ENCODE data around the gene VANGL1.

VANGL1 gene

DNA sequence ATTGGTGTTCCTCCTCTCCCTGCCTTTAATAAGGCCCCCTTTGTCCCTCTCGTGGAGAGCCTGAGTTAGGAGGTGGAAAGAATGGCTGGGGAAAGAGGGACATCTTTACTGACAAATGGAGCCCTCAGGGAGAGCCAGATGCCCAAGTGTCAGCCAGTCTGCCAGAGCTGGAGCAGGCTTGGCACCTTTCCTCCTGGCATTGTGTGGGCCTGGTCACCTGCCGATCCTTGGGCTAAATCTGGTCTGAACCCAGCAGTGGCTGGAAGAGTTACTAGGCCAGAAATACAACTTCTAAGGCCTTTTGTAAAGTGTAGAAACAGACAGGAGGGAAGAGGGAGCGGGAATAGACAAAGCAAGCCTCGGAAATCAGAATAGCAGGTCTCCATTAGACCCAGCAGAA lies 24.9 kb downstream of the VANGL1 start:
- no peak for DNase-seq (ENCODE audit: low read depth in 3 of 3, low spot score in 1 of 3)

DNA sequence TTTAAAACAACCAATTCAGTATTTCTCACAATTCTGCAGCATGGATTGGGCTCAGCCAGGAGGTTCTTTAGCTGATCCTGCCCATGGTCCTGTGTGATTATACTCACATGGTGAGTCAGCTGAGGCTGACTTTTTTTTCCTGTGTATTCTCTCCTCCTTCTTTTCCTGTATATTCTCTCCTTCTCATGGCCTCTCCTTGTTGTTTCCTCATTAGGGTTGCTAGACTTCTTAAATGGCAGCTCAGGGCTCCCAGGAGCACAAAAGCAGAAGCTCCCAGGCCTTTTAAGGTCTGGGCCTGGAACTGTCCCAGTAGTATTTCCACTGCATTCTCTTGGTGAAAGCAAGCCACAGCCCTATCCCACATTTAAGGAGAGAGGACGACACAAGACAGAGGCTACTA lies 26.8 kb downstream of the VANGL1 start:
- no peak for DNase-seq (ENCODE audit: low read depth in 3 of 3, low spot score in 1 of 3)

DNA sequence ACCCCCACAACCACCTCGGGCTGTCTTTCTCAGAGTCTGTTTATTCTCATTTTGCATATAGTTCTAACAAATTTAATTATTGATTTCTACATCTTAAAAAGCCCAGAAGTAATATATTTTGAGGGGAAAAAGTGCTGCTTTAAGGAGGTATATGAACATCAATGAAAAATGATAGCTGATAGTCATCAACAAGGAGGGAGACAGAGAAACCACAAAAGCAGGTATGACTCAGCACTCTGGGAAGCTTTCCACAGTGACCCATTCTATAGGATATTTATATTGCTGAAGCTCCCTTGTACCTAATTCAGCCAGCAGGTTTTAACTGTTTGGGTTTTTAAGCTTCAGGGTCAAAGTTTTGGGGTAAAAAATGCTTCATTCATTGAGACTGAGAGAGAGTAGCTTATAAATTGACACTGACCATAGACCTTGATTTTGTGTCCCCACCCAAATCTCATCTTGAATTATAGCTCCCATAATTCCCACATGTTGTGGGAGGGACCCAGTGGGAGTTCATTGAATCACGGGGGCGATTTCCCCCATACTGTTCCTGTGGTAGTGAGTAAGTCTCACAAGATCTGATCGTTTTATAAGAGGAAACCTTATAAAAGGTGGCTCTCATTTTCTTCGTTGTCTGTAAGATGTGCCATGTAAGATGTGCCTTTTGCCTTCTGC lies 27.4 kb downstream of the VANGL1 start:
- no peak for DNase-seq (ENCODE audit: low read depth in 3 of 3, low spot score in 1 of 3)

DNA sequence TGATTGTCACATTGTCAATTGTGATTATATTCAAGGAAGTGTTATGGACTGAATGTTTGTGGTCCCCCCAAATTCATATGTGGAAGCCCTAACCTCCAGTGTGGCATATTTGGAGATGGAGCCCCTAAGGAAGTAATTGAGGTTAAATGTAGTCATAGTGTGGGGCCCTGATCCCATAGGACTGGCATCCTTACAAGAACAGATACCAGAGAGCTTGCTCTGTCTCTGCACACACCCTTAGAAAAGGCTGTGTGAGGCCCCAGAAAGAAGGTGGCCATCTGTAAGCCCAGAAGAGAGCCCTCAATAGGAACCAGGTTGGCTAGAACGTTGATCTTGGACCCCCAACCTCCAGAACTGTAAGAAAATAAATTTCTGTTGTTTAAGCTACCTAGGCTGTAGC lies 28.1 kb downstream of the VANGL1 start:
- no peak for DNase-seq (ENCODE audit: low read depth in 3 of 3, low spot score in 1 of 3)

DNA sequence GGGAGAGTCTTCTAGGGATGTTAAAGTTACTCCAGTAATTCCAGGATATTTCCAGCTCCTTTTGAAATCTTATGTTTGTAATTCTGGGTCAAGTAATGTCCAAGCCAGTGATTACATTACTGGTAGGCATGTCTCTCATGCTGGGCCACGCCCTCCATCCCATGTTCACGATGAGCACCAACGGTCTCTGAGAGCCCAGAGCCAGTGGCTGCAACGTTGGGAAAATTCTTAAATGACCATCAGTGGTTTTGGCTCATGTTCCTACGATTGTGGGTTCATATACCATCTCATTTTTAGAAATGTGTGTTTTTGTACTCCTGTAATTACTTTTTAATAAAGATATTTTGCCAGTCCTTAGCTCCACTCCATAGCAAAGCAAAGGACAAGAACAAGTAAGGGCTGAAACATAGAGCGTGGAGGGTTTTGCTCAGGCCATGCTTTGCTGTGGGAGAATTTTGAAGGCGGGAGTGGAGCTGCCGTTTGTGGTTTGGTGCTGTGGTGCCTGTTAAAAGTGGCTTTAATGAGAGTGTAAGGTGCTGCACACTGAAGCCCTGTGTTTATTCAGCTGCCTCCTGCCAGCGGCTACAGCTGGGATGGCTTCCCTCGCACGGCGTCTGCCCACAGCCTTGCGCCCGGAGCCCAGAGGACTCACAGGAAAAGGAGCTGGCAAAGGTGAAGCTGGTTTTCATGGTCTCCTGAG lies 28.9 kb downstream of the VANGL1 start:
- DNase-seq (ENCODE audit: low read depth in 3 of 3, low spot score in 1 of 3), result no peak

DNA sequence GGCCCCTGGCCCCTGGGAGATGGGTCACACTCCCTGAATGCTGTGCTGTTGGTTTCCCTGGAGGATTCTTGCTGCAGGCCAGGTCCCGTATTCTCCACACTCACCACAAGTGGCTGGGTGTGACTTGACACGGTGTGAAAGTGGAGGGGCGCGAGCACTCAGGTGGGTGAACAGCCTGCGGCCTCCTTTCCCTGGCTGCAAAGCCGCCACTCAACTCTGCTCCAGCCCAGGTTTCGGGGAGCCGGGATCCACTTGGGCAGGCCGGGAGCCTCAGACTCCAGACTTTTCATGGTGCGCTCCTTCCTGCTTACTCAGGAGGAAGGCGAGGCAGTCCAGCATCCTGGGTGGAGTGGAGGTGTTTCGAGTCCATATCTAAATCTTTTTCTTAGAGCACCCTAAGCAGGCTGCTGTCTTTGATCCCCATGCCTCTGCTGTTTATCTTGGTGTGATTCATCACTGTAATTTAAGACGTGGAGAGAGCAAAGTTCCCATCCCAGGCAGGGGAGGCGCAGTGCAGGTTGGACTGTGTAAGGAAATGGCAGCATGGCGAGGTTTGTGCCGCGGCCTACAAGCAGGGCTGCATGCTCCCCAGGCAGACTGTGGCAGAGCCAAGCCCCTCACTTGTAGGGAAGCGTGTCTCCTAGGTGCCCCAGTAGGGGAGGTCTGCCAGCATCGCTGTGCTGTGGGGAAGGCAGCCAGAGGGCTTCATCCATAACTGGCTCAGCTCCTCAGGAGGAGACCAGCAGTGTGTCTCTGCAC lies 29.6 kb downstream of the VANGL1 start:
- DNase-seq (ENCODE audit: low read depth in 3 of 3, low spot score in 1 of 3), result no peak

DNA sequence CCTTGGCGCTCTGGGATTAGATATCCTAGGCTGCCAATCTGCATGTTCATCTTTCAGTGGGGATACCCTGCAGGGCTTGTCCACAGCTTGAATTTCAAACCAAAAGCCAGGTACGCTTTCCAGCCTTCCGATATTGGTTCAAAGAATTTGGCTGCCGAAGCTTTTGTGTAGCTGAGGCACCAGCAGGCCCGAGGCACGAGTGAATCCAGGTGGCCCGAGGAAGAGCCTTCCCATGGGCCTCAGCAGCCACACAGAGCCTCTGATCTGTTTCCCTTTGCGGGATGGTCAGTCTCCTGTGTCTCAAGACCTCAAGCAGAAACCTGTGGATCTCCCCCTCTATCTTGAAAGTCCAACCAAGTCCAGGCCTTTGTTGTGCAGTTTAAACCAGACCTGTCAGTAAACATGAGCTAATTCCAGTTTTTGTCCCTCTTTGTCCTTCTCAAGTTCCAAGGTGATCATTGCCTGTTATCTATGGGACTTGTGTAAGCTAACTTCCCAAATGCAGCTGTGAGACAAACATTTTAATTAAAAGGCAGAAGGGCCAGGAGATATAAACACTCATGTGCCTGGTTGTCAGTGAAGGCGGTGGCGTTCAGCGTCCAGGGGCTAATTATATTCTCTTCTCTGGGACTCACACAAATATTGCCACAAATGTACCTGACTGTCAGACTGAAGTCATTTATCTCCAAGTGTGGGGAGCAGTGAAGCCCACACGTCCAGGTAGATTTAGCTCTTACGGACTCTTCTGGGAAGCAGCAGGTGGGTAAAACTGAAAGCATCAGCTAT lies 30.6 kb downstream of the VANGL1 start:
- no peak for DNase-seq (ENCODE audit: low read depth in 3 of 3, low spot score in 1 of 3)

DNA sequence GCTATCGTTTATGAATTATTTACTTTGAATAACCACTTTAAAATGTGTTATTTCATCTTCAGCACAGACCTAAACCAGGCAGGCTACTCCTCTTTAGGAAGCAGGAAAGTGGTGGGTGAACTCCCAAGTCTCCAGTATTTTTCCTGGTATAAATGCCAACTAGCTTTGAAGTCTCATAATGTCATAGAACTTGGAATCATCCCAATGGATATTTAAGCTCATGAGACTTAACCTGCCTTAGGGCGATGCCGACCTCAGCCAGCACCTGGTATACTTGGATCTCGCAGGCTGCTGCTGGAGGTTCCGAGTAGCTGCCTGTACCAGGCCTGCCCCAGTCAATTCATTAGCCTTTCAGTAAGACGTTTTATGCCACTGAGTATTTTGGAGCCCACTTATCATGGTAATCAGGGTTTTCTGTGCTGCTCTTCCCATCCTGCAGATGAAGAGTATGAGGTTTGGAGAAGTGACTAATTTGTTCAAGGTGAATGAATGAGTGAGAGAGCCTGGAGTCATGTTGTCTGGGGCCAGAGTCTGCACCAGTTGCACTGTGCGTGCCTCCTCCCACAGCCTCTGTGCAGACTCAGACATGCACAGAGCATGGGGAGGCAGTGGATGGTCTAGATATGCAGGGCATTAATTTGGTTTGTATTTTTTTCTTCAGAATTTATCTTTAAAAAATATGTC lies 34.9 kb downstream of the VANGL1 start:
- no peak for DNase-seq (ENCODE audit: low read depth in 3 of 3, low spot score in 1 of 3)

DNA sequence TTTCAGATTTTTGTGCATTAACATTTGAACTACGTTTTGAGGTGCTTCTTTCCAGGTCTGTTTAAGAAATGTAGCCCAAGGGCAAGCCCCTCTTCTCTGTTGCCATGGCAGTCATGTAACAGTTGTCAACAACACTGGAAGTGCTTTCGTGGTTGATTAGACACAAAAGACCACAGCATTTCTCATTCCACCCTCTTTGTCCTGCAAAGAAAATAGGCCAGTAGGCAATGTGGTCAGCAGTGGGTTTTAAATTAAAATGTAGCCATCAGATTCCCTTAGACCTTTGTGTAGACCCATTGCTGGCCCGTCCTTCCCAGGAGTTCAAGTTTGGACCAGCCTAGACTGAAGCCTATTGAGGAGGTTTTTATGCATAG lies 35.4 kb downstream of the VANGL1 start:
- no peak for DNase-seq (ENCODE audit: low read depth in 3 of 3, low spot score in 1 of 3)

DNA sequence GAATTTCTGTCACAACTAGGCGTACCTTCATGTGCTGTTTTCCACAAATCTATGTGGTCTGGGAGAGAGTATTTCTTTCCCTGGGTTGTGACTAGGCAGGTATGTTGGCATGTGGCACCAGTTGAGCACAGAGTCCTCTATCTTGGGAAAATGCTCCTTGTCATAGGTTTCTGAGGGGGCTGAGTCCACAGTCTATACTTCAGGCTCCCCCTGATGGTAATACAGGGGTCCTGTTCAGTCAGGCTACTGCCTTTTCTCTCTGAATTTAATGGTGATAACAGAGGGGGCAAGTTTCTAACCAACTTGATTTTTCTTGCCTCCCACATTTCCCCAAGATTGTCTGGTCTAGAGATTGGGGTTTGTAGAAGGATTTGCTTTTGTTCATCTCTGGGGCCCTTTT lies 35.8 kb downstream of the VANGL1 start:
- DNase-seq (ENCODE audit: low read depth in 3 of 3, low spot score in 1 of 3), result no peak

DNA sequence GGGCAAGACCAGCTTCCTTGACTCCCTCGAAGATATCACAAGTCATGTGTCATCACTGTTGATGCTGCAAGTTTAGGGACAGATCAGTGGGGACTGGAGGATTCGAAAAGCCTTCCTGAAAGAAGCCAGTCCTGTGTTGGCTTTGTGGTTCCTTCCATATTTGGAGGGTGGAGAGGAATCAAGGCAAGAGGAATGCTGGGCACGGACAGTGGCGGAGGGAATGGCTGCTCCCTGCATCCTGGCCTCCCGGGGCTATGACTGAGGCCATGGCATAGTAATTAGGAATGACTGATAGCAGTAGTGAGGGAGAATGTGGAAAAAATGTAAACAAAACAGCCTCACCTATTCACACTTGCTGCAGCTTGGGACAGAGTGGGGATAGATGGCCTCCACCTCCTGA lies 36.4 kb downstream of the VANGL1 start:
- no peak for DNase-seq (ENCODE audit: low read depth in 3 of 3, low spot score in 1 of 3)

DNA sequence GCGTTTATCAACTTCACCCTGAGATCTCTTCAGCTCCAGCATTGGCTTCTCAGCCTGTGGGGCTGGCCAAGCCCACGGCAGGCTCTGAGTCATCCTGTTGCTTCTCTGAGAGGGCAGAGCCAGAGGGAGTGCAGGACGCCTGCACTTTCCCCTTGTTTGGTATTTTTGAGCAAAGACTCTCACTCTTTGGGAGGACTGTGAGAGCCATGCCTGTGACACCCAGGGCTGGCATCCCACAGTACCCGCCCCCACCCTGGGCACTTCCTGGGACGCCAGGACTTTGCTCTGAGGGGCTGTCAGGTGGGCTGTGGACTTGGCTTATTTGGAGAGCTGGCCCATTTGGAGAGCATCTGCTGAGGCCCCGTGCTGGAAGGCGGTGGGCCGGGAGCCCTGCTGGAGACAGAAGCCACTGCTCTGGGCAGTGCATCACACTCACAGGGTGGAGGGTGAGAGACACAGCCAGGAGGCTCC lies 37.4 kb downstream of the VANGL1 start:
- no peak for DNase-seq (ENCODE audit: low read depth in 3 of 3, low spot score in 1 of 3)

DNA sequence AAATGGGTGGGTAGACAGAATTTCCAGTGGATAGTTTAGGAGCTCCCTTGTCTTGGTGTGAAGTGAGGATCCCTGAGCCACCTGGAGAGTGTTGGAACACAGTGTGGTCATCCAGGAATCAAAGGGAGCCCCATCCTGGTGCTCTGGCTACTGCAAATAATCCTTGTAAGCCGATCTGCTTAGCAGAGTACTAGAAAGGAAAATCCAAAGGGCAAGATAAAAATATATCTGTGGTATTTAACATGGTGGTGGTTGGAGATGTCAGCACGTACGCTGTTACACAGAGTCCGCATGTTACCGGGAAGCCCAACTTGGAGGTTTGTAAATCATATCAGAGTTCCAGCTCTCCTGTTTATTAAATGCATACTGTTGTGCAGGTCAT lies 39.0 kb downstream of the VANGL1 start:
- no peak for DNase-seq (ENCODE audit: low read depth in 3 of 3, low spot score in 1 of 3)

DNA sequence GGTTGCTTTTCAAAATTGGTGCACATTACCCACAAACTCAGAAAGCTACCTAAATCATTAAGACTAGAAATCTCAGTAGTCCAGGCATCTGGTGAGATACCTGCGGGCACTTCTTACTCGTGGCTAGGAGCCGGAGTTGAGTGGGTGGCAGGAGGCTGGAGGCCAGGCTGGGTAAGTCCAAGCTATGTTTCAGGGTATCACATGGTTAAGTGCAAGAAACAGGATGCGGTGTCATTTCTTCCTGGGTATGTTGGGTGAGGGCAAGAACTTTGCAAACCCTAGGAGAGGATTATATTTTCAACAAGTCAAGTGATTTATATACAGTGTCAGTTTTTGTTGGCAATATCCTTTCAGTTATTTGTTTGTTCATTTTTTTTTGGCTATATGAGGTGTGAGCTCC lies 41.0 kb downstream of the VANGL1 start:
- no peak for DNase-seq (ENCODE audit: low read depth in 3 of 3, low spot score in 1 of 3)

DNA sequence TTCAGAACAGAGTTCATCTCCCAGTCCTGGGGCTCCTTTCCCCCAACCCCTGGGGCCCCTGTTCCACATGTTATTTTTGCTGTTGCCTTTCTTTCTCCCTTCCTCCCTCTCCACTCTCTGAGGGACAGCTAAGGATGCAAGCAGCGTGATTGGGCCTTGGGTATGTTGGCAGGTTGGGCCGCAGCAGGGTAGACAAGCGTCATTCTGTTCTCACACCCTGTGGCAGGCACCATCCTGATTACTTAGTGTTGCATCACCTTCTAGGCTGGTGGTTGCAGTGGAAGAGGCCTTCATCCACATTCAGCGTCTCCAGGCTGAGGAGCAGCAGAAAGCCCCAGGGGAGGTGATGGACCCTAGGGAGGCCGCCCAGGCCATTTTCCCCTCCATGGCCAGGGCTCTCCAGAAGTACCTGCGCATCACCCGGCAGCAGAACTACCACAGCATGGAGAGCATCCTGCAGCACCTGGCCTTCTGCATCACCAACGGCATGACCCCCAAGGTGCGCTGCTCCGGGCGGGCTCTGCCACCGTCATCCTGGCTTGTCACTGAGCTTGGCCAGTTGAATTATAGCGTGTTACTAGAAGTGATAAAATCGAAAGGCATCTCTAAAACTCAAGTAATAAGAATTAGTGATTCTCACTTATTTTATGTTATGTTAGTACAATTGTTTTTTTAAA lies 43.4 kb downstream of the VANGL1 start:
- DNase-seq (ENCODE audit: low read depth in 3 of 3, low spot score in 1 of 3), result no peak

DNA sequence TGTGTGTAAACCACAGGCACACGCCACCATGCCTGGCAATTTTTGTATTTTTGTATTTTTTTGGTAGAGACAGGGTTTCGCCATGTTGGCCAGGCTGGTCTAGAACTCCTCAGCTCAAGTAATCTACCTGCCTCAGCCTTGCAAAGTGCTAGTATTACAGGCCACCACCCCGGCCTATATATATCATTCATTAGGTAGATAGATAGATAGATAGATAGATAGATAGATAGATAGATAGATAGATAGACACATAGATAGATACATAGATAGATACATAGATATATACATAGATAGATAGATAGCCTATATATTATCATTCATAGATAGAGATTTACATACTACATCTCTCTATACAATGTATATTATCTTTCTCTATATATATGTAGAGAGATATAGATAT lies 46.0 kb downstream of the VANGL1 start:
- no peak for DNase-seq (ENCODE audit: low read depth in 3 of 3, low spot score in 1 of 3)

DNA sequence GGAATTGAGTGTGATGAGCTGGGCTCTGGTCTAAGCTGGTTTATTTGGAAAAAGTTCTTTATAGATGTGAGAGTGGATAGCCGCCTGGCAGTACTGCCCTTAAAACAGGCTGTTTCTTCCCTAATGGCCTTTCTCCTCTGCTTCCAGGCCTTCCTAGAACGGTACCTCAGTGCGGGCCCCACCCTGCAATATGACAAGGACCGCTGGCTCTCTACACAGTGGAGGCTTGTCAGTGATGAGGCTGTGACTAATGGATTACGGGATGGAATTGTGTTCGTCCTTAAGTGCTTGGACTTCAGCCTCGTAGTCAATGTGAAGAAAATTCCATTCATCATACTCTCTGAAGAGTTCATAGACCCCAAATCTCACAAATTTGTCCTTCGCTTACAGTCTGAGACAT lies 49.2 kb downstream of the VANGL1 start:
- no peak for DNase-seq (ENCODE audit: low read depth in 3 of 3, low spot score in 1 of 3)

DNA sequence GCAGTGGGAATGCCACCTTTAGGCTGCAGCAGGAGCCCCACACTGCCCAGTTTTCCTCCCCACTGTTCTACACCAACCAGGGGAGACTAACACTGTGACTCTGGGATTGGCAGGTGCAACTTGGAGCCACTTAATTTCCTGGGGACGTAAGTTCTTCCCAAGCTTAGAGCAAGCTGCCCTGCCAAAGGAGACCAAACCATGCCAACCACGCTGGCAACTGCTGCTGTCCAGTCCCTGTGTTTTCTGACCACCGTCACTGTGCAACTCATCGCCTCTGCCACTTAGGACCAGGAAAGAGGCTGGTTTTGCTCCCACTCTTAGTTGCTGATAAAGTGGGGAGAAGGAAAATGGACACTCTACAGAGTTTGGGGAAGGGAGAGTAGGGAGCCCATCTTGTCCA lies 50.5 kb downstream of the VANGL1 start:
- no peak for DNase-seq (ENCODE audit: low read depth in 3 of 3, low spot score in 1 of 3)

DNA sequence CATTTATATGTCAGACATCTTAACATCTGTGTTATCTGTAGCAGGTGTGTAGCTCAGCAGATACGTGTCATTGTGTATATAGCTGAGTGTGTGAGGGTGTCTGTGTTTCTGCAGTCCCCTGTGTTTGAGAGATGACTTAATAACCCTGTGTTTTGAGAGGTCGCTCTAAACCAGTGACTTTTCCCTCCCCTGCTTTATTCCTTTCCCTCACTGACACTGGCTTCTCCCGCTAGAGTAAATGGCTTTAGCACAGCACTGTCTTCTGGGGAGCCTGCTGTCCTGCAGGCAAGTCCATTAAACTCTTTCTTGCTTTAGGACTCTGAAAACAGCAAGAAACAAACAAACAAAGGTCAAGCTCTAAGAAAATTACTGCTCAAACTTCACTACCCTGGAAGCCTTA lies 53.0 kb downstream of the VANGL1 start:
- DNase-seq (ENCODE audit: low read depth in 3 of 3, low spot score in 1 of 3), result no peak

DNA sequence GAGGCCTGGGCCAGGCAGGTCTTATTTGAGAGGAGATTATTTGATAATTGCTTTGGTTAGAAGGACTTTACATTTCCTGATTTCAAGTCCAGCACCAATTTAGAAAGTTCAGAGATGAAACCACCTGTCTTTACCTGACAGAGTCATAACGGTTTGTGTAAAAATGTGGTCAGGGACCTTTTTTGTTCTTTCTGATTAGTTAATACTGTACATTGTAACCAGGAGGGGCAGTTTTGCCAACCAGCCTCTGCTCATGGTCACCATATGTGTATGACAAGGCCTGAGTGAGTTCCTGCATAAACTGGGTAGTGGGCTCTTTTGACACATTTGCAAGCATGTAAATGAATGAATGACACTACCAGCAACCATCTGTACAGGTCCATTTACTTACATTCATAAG lies 55.8 kb downstream of the VANGL1 start:
- DNase-seq (ENCODE audit: low read depth in 3 of 3, low spot score in 1 of 3), result no peak

Data from stimulated activated CD4-positive, alpha-beta T cell treated with anti-CD3 and anti-CD28 coated beads, TNF-alpha, amount 100 ng/mL, for 1 hour (primary cell).